Ovary (tissue), 9 donors: ENCODE data around the gene FKBP15. TPM values are rescaled to one million over a fixed set of nuclear protein-coding genes. Genes with fewer than 3 reads are reported as not detected.
A peak's percentile ranks its signal among the peaks of the same experiment; 100 is the strongest.

Experiments used
- DNase-seq, 5 donors: peaks; one replicate each; pipeline ENCODE4 v3.0.0-alpha.2; 2019 to 2020
- H3K27ac ChIP-seq, 2 donors: fragments of 200-600 bp; one replicate each; pipeline versions ENCODE4 v1.5.1 to v1.8.0; 2019 to 2022
- H3K27me3 ChIP-seq: fragments of 200-600 bp; one replicate; pipeline ENCODE4 v1.8.0; 2022
- H3K36me3 ChIP-seq: fragments of 200-600 bp; sonication (generic); one replicate; pipeline ENCODE4 v1.5.1; 2019
- H3K4me1 ChIP-seq: one replicate; pipeline ENCODE4 v1.8.1; 2013; ENCODE audit warnings: mild to moderate bottlenecking, moderate library complexity; ENCODE audit not compliant: insufficient read depth
- H3K4me3 ChIP-seq: fragments of 200-600 bp; sonication (generic); one replicate; pipeline ENCODE4 v1.5.1; 2017
- H3K9me3 ChIP-seq, 2 donors: fragments of 200-600 bp in 1 of 2; sonication (generic) in 1 of 2; one replicate each; pipeline versions ENCODE4 v1.5.1 to v1.8.1; 2013 to 2019; ENCODE audit warnings: mild to moderate bottlenecking in 1 of 2, moderate library complexity in 1 of 2
- EP300 ChIP-seq: sonication (generic); formaldehyde crosslinking; IDR thresholded peaks from one replicate; pipeline ENCODE4 v1.6.1; 2017; ENCODE audit warnings: antibody characterized with exemption
- POLR2A ChIP-seq: fragments of 450-650 bp; IDR thresholded peaks from one replicate; pipeline ENCODE4 v1.6.1; 2017; ENCODE audit warnings: antibody characterized with exemption, mild to moderate bottlenecking, moderate library complexity
- WGBS, 3 donors: extraction: QIAGEN DNeasy Blood & Tissue Kit in 1 of 3; methylation state at CpG; one replicate each; pipeline versions ENCODE4 v1.1.5 to v1.1.7; 2013 to 2017; 5-methylcytosine and 5-hydroxymethylcytosine counted together
- intact Hi-C, 4 donors: fragments of 100-400 bp; cut with DNase I; formaldehyde crosslinking; loops; one replicate each; pipeline versions ENCODE4 v1.11.0 to v1.15.1; 2022 to 2023
- polyA plus RNA-seq, 2 donors: library from polyadenylated mRNA; stranded (reverse); fragments of 200-250 nt in 1 of 2; fragments of 350-450 nt in 1 of 2; fragmentation: Illumina TruSeq in 1 of 2; extraction: RNeasy Lipid Tissue Mini Kit (QIAGEN cat#74804) in 1 of 2; gene quantifications; one replicate each; pipeline ENCODE4 v1.2.3, GENCODE V29; 2013 to 2014
- total RNA-seq, 7 donors: library from RNA; depleted of rRNA in 2 of 7; stranded (reverse); fragments of >200 nt in 2 of 7; fragmentation: NEBNext Ultra II Directional in 3 of 7; extraction: Animal tissue kit (Norgen Biotek cat#: 25700) in 3 of 7; gene quantifications; one replicate each; pipeline versions ENCODE4 v1.1.0 to v1.2.4, GENCODE V29; 2016 to 2023
- TF ChIP-seq, protein P1 (sequence below), 3 donors: fragments of 450-650 bp in 2 of 3; fragments of 200-600 bp in 1 of 3; IDR thresholded peaks; one replicate each; pipeline versions ENCODE4 v1.5.1 to v1.8.0; 2016 to 2022; ENCODE audit warnings: antibody characterized with exemption in 3 of 3, mild to moderate bottlenecking in 1 of 3
- donor health status: DM: no; HTN: no; CAD: no; lungs with moderate emphysema.
- donor health status: DM: no; HTN: no; CAD: no.
- donor health status: Bipolar disorder and iron deficiency.
- donor health status: DM: yes; HTN: yes; CAD: no.
- donor health status: DM: no; HTN: no; CAD: no.
- donor health status: DM: yes; HTN: yes; CAD: no.

The FKBP15 gene
- total and polyA plus RNA-seq, 9 donors, result 10.9 to 32.9 (median 20.2) TPM

DNA sequence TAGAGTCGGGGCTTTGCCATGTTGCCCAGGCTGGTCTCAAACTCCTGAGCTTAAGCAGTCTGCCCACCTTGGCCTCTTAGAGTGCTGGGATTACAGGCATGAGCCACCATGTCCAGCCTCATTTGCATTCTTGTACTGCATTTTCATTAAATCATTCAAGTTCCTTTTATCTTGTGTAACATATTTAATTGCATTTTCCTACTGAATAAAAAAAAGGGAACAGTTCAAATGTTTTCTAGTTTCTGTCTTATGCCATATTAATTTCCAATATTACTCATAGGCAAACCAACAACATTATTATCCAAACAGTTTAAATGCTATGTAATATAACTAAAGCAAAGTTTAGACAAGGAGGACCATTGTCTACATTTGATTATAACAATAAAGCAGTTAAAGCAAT lies 6.4 kb upstream of the FKBP15 start:
- H3K27me3 ChIP-seq, result no peaks in the 10 kb centered on the region
- no peaks in the 10 kb centered on the region for H3K9me3 ChIP-seq
- no peaks in the 10 kb centered on the region for H3K36me3 ChIP-seq
- H3K4me3 ChIP-seq, result no peak overlapping the region
- intact Hi-C loops, result no loop called here
- TF ChIP-seq, protein P1, sequence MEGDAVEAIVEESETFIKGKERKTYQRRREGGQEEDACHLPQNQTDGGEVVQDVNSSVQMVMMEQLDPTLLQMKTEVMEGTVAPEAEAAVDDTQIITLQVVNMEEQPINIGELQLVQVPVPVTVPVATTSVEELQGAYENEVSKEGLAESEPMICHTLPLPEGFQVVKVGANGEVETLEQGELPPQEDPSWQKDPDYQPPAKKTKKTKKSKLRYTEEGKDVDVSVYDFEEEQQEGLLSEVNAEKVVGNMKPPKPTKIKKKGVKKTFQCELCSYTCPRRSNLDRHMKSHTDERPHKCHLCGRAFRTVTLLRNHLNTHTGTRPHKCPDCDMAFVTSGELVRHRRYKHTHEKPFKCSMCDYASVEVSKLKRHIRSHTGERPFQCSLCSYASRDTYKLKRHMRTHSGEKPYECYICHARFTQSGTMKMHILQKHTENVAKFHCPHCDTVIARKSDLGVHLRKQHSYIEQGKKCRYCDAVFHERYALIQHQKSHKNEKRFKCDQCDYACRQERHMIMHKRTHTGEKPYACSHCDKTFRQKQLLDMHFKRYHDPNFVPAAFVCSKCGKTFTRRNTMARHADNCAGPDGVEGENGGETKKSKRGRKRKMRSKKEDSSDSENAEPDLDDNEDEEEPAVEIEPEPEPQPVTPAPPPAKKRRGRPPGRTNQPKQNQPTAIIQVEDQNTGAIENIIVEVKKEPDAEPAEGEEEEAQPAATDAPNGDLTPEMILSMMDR (IDR thresholded peaks at IDR 0.05), result no peak
- TF ChIP-seq EP300 (no peak), POLR2A (no peak)
- no peak overlapping the region for H3K27ac ChIP-seq
- peaks cover 3% of the 10 kb centered on the region for H3K4me1 ChIP-seq
- DNase-seq, result no peak
- WGBS, 3 donors, result 39 to 94% (median 89%) methylated on average over 1 of the region's 1 CpG

GRCh38 chr9:113223963-113224362 lies 2.9 kb upstream of the FKBP15 start:
- no peak for DNase-seq
- Histone ChIP-seq H3K9me3 (no peaks in the 10 kb centered on the region), H3K27me3 (no peaks in the 10 kb centered on the region), H3K27ac (no peak overlapping the region), H3K36me3 (no peaks in the 10 kb centered on the region), H3K4me3 (no peak overlapping the region), H3K4me1 (peaks cover 8% of the 10 kb centered on the region)
- 71 to 84% (median 77%) methylated on average over 2 of the region's 2 CpGs for WGBS, 3 donors
- intact Hi-C loops, result no loop called here
- TF ChIP-seq, protein P1 (IDR thresholded peaks at IDR 0.05), result no peak
- no peak for TF ChIP-seq EP300
- no peak for TF ChIP-seq POLR2A

- WGBS, 3 donors, result 38 to 45% (median 39%) methylated on average over 5 of the region's 5 CpGs
- Histone ChIP-seq H3K36me3 (no peaks in the 10 kb centered on the region), H3K4me3 (peak overlapping the region; percentile 80), H3K27me3 (no peaks in the 10 kb centered on the region), H3K4me1 (peaks cover 8% of the 10 kb centered on the region), H3K27ac (no peak overlapping the region), H3K9me3 (no peaks in the 10 kb centered on the region)
- no peak for DNase-seq
- intact Hi-C loops, result no loop called here
- no peak for TF ChIP-seq POLR2A
- TF ChIP-seq EP300, result no peak
- TF ChIP-seq, protein P1 (IDR thresholded peaks at IDR 0.05), result no peak
These were observed 1.4 kb upstream of the FKBP15 start for GRCh38 chr9:113222482-113222841.

DNA sequence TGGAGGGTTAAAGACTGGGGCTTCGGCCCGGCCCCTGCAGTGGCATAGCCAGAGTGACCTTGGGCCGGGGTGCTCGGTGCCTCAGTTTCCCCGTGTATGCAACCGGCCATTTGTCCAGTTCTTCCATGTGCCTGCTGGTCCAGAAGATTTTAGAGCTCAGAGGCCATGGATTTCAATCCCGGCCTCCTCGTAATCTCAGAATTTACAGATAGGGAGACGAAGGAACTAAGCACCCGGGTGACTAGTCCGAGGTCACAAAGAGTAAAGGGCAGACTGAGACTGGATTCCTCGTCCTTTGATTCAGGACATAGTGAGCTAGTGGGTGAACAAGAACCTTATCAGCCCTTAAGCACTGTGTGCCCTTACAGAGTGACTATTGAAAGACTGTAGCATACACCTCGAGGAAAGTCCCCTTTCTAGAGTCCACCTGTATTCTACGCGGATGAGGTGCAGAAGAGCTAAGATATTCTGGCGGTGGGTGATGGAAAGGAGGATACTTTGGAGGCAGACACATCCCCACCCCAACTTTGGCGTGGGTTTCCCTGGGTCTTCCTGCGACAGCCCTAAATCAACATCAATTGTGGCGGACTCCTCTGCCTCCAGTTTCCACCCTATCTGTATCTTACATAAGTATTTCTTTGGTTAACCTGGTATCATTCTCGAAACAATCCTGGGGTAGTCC lies 864 bp upstream of the FKBP15 start:
- Histone ChIP-seq H3K9me3 (no peaks in the 10 kb centered on the region), H3K27me3 (no peaks in the 10 kb centered on the region), H3K27ac (peak overlapping the region in 1 of 2 donors; percentile 48), H3K4me3 (peak overlapping the region; percentile 80), H3K4me1 (peaks cover 8% of the 10 kb centered on the region), H3K36me3 (no peaks in the 10 kb centered on the region)
- intact Hi-C loops, result no loop called here
- TF ChIP-seq POLR2A (no peak), EP300 (no peak)
- TF ChIP-seq, protein P1 (IDR thresholded peaks at IDR 0.05), result no peak
- WGBS, 3 donors, result 4 to 6% (median 4%) methylated on average over 20 of the region's 20 CpGs
- DNase-seq, result no peak
